ENCODE measurements around the gene FOXO3B. TPM values are rescaled to one million over a fixed set of nuclear protein-coding genes. Genes with fewer than 3 reads are reported as not detected.
"Not testable (repeated sequence)": the region's sequence is repeated elsewhere in the genome, so short reads cannot be mapped to it uniquely, and the experiment has no call there.

FOXO3B gene
- total and polyA plus RNA-seq, 2 experiments from 2014 or later: 1.8 to 5.8 TPM

DNA sequence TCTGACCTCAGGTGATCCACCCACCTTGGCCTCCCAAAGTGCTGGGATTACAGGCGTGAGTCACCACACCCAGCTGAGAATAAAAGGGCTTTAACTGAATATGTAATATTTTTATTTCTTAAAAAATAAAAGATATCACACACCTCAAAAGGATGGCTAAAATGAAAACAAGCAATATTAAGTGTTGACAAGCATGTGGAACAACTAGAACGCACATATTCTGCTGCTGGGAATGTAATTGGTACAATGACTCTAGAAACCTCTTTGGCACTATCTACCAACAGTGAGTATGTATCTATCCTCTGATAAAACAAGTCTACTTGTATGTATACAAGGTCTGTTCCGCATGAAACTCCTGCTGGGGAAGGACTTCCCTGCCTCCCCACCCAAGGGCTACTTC lies 5.2 kb downstream of the FOXO3B start:
- H3K79me2 ChIP-seq (ENCODE audit: insufficient read depth); in situ Hi-C loops (cut with MboI); H3K4me1 ChIP-seq (ENCODE audit: insufficient read depth); H3K27ac ChIP-seq; H3K9me3 ChIP-seq (ENCODE audit: low read depth); H3K9ac ChIP-seq; H4K20me1 ChIP-seq (ENCODE audit: insufficient read depth); H3F3A ChIP-seq (ENCODE audit: insufficient read depth); H3K4me2 ChIP-seq (ENCODE audit: unreplicated experiment); H3K9me2 ChIP-seq (ENCODE audit: insufficient read depth); H3K4me3 ChIP-seq; DNase-seq; H2AFZ ChIP-seq; H3K27me3 ChIP-seq (replicated peaks; ENCODE audit: insufficient read depth); H3K36me3 ChIP-seq (ENCODE audit: low read depth): not testable (repeated sequence)
- 98 to 100% methylated on average over 3 of the region's 3 CpGs for WGBS, 2 experiments (ENCODE audit: low coverage in 1 of 2, low lambda C conversion rate in 2 of 2, missing lambda C conversion rate in 2 of 2)

DNA sequence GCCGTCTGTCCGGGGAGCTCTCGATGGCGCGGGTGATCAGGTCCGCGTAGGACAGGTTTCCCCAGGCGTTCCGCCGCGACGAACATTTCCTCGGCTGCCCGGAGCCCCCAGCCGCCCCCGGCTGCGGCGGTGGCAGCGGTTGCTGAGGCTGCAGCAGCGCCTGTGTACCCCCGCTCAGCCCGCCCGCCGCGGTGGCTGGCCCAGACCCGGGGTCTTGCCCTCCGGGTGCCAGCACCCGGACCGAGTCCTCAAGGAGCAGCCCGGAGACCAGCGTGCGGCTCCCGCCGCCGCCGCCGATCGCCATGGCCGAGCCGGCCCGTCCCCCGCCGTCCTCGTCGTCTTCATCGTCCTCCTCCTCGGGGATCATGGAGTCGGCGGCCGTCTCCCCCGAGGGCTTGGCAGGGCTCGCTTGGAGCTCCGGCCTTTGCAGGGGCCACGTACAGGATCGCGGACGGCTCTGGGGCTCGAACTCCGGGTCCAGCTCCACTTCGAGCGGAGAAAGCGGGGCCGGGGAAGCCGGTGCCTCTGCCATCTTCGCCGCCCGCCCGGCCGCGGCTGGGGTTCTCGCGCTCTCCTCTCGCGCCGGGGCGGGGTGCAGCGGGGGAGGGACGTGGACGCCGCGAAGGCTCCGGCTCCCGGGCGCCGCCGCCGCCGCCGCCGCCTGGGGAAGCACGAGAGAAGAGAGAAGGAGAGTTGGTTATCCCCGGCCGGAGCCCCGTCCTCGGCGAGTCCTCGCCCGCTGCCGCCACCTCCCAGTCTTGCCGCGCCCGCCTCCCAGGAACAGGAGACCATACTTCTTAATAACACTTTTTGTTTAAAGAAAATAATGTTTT lies 9.5 kb downstream of the FOXO3B start:
- DNase-seq; H3F3A ChIP-seq (ENCODE audit: insufficient read depth); H4K20me1 ChIP-seq (ENCODE audit: insufficient read depth); H3K27ac ChIP-seq; H3K4me2 ChIP-seq (ENCODE audit: unreplicated experiment); H3K4me3 ChIP-seq; H3K9me3 ChIP-seq (ENCODE audit: low read depth); H3K36me3 ChIP-seq (ENCODE audit: low read depth); H3K27me3 ChIP-seq (replicated peaks; ENCODE audit: insufficient read depth); in situ Hi-C loops (cut with MboI); H3K4me1 ChIP-seq (ENCODE audit: insufficient read depth); H3K79me2 ChIP-seq (ENCODE audit: insufficient read depth); H2AFZ ChIP-seq; H3K9ac ChIP-seq; H3K9me2 ChIP-seq (ENCODE audit: insufficient read depth): not testable (repeated sequence)
- 96 to 99% methylated on average over 13 to 61 of the region's 102 CpGs for WGBS, 2 experiments (ENCODE audit: low coverage in 1 of 2, low lambda C conversion rate in 2 of 2, missing lambda C conversion rate in 2 of 2)

DNA sequence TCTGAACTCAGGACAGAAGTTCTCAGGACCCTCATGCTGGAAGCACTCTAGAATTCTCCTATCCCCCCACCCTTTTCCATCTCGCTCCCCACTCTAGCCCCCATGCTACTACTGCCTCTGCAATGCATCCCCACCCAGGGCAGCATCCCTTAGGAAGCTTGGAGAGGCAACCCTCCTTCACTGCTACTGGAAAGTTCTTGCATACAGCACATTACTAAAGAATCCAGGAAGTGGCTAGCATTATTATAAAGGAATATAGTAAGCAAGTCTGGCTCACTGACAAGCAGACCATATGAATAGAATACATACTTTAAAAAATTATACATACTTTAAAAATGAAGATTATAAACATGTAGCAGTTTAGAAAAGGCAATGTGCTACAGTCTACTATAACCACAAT lies 13.5 kb downstream of the FOXO3B start:
- H4K20me1 ChIP-seq (ENCODE audit: insufficient read depth); H3K27ac ChIP-seq; DNase-seq; H3K9me2 ChIP-seq (ENCODE audit: insufficient read depth); H3K4me2 ChIP-seq (ENCODE audit: unreplicated experiment); H2AFZ ChIP-seq; H3K4me1 ChIP-seq (ENCODE audit: insufficient read depth); H3K9ac ChIP-seq; H3K79me2 ChIP-seq (ENCODE audit: insufficient read depth); H3K4me3 ChIP-seq; H3F3A ChIP-seq (ENCODE audit: insufficient read depth); in situ Hi-C loops (cut with MboI); H3K9me3 ChIP-seq (ENCODE audit: low read depth); H3K27me3 ChIP-seq (replicated peaks; ENCODE audit: insufficient read depth): not testable (repeated sequence)
- WGBS, 2 experiments (ENCODE audit: low coverage in 1 of 2, low lambda C conversion rate in 2 of 2, missing lambda C conversion rate in 2 of 2): 100% methylated on average over 1 of the region's 1 CpG
- peaks cover 13% of the 10 kb centered on the region for H3K36me3 ChIP-seq (ENCODE audit: low read depth)

DNA sequence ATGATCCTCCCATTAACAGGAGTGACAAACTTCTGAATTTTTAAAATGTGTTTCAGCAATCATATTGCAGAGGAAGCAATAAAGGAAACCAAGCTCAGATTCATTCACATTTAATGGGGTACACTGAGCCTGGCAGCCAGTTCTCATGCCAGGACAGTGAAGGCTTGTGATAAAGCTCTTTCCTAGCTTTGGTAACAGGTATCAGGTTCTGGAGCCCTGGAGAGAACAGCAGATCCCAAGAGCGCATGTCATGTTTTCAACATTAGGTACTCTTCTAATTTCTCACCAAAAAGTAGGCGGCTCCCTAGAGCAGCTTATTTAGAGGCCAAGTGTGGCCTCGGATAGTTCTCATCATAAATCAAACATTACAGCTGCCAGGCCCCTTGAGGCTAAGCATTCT lies 14.6 kb downstream of the FOXO3B start:
- H3K9me2 ChIP-seq (ENCODE audit: insufficient read depth); H3K9ac ChIP-seq; H3K4me1 ChIP-seq (ENCODE audit: insufficient read depth); H3K4me3 ChIP-seq; H2AFZ ChIP-seq; DNase-seq; H3K4me2 ChIP-seq (ENCODE audit: unreplicated experiment); in situ Hi-C loops (cut with MboI); H3K9me3 ChIP-seq (ENCODE audit: low read depth); H3K27me3 ChIP-seq (replicated peaks; ENCODE audit: insufficient read depth); H3K79me2 ChIP-seq (ENCODE audit: insufficient read depth); H4K20me1 ChIP-seq (ENCODE audit: insufficient read depth); H3K27ac ChIP-seq: not testable (repeated sequence)
- H3F3A ChIP-seq (ENCODE audit: insufficient read depth): peaks cover 12% of the 10 kb centered on the region; the same call in 1 of the 2 replicates
- H3K36me3 ChIP-seq (ENCODE audit: low read depth): peaks cover 13% of the 10 kb centered on the region; the same call in 1 of the 2 replicates
- WGBS, 2 experiments (ENCODE audit: low coverage in 1 of 2, low lambda C conversion rate in 2 of 2, missing lambda C conversion rate in 2 of 2): 100% methylated on average over 3 of the region's 3 CpGs

DNA sequence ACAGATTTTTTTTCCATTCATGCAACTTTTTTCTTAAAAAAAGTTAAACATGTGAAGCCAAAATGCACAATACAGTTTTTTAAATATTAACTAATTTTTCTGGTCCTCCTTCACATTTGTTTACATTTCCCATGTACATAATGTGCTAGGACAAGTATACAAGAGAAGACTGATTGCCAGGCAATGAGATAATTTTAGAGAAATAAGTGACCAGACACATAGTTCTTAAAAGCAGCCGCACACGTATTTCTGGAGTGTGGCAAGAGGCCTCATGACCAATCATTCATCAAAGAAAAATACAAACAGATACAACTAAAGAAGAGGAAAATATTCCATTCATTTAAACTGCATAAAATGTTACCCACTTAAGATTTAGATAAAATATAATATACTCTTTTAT lies 15.8 kb downstream of the FOXO3B start:
- H3K27ac ChIP-seq; H2AFZ ChIP-seq; in situ Hi-C loops (cut with MboI); H3K9me3 ChIP-seq (ENCODE audit: low read depth); H3K9me2 ChIP-seq (ENCODE audit: insufficient read depth); H3K79me2 ChIP-seq (ENCODE audit: insufficient read depth); H3K27me3 ChIP-seq (replicated peaks; ENCODE audit: insufficient read depth); H3K4me2 ChIP-seq (ENCODE audit: unreplicated experiment); H3K4me1 ChIP-seq (ENCODE audit: insufficient read depth); H4K20me1 ChIP-seq (ENCODE audit: insufficient read depth); DNase-seq; H3K9ac ChIP-seq; H3K4me3 ChIP-seq: not testable (repeated sequence)
- Histone ChIP-seq H3K36me3 (ENCODE audit: low read depth) (peaks cover 13% of the 10 kb centered on the region; the same call in 1 of the 2 replicates), H3F3A (ENCODE audit: insufficient read depth) (peaks cover 15% of the 10 kb centered on the region; the same call in 1 of the 2 replicates)
- 96 to 98% methylated on average over 2 of the region's 2 CpGs for WGBS, 2 experiments (ENCODE audit: low coverage in 1 of 2, low lambda C conversion rate in 2 of 2, missing lambda C conversion rate in 2 of 2)

DNA sequence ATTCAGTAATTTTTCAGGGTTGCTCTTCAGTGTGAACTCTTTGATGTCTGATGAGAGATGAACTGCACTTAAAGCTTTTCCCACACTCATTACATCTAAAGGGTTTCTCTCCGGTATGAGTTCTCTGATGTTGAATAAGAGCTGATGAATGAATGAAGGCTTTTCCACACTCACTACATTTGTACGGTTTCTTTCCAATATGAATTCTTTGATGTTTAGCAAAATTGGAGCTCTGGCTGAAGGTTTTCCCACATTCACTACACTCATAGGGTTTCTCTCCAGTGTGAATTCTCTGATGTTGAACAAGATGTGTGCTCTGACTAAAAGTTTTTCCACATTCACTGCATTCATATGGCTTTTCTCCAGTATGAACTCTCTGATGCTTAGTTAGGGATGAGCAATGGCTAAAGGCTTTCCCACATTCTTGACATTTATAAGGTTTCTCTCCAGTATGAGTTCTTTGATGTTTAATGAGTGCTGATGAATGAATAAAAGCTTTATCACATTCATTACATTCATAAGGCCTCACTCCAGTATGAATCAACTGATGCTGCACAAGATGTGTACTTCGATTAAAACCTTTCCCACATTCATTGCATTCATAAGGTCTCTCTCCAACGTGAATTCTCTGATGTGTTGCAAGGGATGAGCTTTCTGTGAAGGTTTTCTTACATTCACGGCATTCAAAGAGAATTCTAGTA lies 20.0 kb downstream of the FOXO3B start:
- H3K27ac ChIP-seq; H2AFZ ChIP-seq; H3K9me3 ChIP-seq (ENCODE audit: low read depth); H3K4me3 ChIP-seq; H3K4me1 ChIP-seq (ENCODE audit: insufficient read depth); H3K27me3 ChIP-seq (replicated peaks; ENCODE audit: insufficient read depth); H3K9me2 ChIP-seq (ENCODE audit: insufficient read depth); H3K9ac ChIP-seq; in situ Hi-C loops (cut with MboI); H3K36me3 ChIP-seq (ENCODE audit: low read depth); H3K4me2 ChIP-seq (ENCODE audit: unreplicated experiment); H4K20me1 ChIP-seq (ENCODE audit: insufficient read depth); DNase-seq; H3K79me2 ChIP-seq (ENCODE audit: insufficient read depth): not testable (repeated sequence)
- 76 to 81% methylated on average over 5 of the region's 5 CpGs for WGBS, 2 experiments (ENCODE audit: low coverage in 1 of 2, low lambda C conversion rate in 2 of 2, missing lambda C conversion rate in 2 of 2)
- H3F3A ChIP-seq (ENCODE audit: insufficient read depth): peaks cover 15% of the 10 kb centered on the region; the same call in 1 of the 2 replicates

DNA sequence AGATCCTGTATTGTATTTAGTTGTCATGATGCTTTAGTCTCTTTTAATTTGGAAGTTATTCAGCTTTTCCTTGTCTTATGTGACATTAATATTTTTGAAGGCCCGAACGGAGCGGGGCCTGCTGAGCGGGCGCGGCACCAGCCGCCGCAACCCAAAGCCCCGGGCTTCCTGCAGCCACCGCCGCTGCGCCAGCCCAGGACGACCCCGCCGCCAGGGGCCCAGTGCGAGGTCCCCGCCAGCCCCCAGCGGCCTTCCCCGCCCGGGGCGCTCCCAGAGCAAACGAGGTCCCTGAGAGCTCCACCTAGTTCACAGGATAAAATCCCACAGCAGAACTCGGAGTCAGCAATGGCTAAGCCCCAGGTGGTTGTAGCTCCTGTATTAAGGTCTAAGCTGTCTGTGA lies 32.0 kb downstream of the FOXO3B start:
- H2AFZ ChIP-seq; H3K9me3 ChIP-seq (ENCODE audit: low read depth); H3K27ac ChIP-seq; H3K4me1 ChIP-seq (ENCODE audit: insufficient read depth); H3K4me3 ChIP-seq; H3K36me3 ChIP-seq (ENCODE audit: low read depth); in situ Hi-C loops (cut with MboI); H3K79me2 ChIP-seq (ENCODE audit: insufficient read depth); H3F3A ChIP-seq (ENCODE audit: insufficient read depth); H4K20me1 ChIP-seq (ENCODE audit: insufficient read depth); H3K4me2 ChIP-seq (ENCODE audit: unreplicated experiment); DNase-seq; H3K9ac ChIP-seq; H3K9me2 ChIP-seq (ENCODE audit: insufficient read depth); H3K27me3 ChIP-seq (replicated peaks; ENCODE audit: insufficient read depth): not testable (repeated sequence)
- WGBS, 2 experiments (ENCODE audit: low coverage in 1 of 2, low lambda C conversion rate in 2 of 2, missing lambda C conversion rate in 2 of 2): 17 to 59% methylated on average over 4 to 23 of the region's 23 CpGs

All from GM23248 (cell line).